Pancreas (tissue), 10 donors: ENCODE results near the gene GNAZ. TPM values are rescaled to one million over a fixed set of nuclear protein-coding genes. Genes with fewer than 3 reads are reported as not detected.
A peak's percentile ranks its signal among the peaks of the same experiment; 100 is the strongest.

Source experiments
- ATAC-seq, 4 donors: fragments of 200-7000 bp; cut with Tn5 transposase; one replicate each; pipeline versions ENCODE4 v1.8.0 to v1.9.1; 2020; ENCODE audit warnings: mild to moderate bottlenecking in 4 of 4, moderate library complexity in 4 of 4
- DNase-seq, 6 donors: peaks; one replicate each; pipeline ENCODE4 v3.0.0-alpha.2; 2020
- FAIRE-seq: peaks from 2 replicates; lab custom pipeline; 2012; peaks lifted over from hg19 to GRCh38; lab: Jason Lieb, UNC
- H3K27ac ChIP-seq, 4 donors: fragments of 200-600 bp; sonication (generic); 1 replicate in 3 of 4; 2 replicates in 1 of 4; pipeline versions ENCODE4 v1.5.0 to v1.8.0; 2020
- H3K27me3 ChIP-seq, 4 donors: fragments of 200-600 bp; one replicate each; pipeline ENCODE4 v1.8.0; 2021
- H3K36me3 ChIP-seq, 3 donors: fragments of 200-600 bp; sonication (generic) in 1 of 3; one replicate each; pipeline versions ENCODE4 v1.5.0 to v1.8.0; 2020 to 2021
- H3K4me1 ChIP-seq, 3 donors: fragments of 200-600 bp; one replicate each; pipeline ENCODE4 v1.8.0; 2021
- H3K4me3 ChIP-seq, 4 donors: fragments of 200-600 bp; sonication (generic) in 2 of 4; one replicate each; pipeline versions ENCODE4 v1.5.0 to v1.8.0; 2020 to 2021
- H3K9me3 ChIP-seq, 4 donors: fragments of 200-600 bp; one replicate each; pipeline ENCODE4 v1.8.0; 2021
- CTCF ChIP-seq, 4 donors: fragments of 200-600 bp; sonication (generic) in 3 of 4; IDR thresholded peaks; one replicate each; pipeline versions ENCODE4 v1.5.0 to v1.8.0; 2021; ENCODE audit warnings: antibody characterized with exemption in 4 of 4
- WGBS, 2 donors: extraction: QIAGEN DNeasy Blood & Tissue Kit; methylation state at CpG; one replicate each; pipeline ENCODE4 v1.1.7; 2013; 5-methylcytosine and 5-hydroxymethylcytosine counted together
- intact Hi-C, 3 donors: fragments of 100-400 bp; cut with DNase I; formaldehyde crosslinking; loops; one replicate each; pipeline versions ENCODE4 v1.11.1 to v1.14.2; 2022
- polyA plus RNA-seq, 2 donors: library from polyadenylated mRNA; stranded (reverse); fragments of 200-250 nt; gene quantifications; one replicate each; pipeline ENCODE4 v1.2.3, GENCODE V29; 2013
- total RNA-seq, 6 donors: library from RNA; stranded (reverse); fragmentation: NEBNext Ultra II Directional in 4 of 6; extraction: Animal tissue kit (Norgen Biotek cat#: 25700) in 4 of 6; gene quantifications; one replicate each; pipeline versions ENCODE4 v1.2.1 to v1.2.4, GENCODE V29; 2021 to 2023
- donor health status: healthy with polysubstance abuse.
- donor health status: DM: no; HTN: no; CAD: no; lungs with moderate emphysema.
- donor health status: DM: no; HTN: no; CAD: no.
- donor health status: control.
- donor health status: control.
- donor health status: Bipolar disorder and iron deficiency.
- donor health status: DM: yes; HTN: yes; CAD: no.
- donor health status: DM: no; HTN: no; CAD: no.
- donor health status: DM: no; HTN: no; CAD: no.
- donor health status: DM: yes; HTN: yes; CAD: no.

The GNAZ gene
- total and polyA plus RNA-seq, 8 donors = 0.88 to 9.7 (median 2.1) TPM

DNA sequence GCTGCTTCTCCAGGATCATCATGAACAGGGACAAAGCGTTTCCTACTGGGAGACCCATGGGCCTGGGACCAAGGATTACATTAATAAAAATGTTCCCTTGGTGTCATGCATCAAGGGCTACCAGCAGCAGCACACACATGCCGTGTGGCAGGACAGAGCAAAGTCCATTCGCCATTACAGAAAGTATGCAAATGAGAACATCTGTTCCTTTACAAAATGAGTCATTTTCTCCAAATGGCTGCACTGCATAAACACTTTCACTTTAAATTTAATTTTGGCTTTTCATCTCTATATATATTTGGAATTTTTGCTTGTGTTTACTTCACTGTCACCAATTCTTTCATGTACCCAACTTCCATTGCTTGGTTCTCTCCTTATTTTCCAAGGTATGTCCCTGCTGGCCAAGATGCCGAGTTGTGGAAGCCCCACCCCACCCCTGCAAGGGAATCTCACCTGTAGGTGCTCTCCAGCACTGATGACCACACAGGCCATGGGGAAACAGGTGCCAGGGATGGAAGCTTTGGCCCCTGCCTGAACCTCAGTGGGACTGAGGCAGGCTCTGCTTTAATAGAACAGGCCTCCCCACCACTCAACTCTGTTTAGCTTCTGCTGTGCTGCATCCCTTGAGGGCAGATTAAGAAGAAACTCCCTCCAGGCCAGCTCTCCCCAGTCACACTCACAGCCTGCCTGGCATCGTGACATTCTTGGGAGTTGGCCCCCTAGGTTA, 15.6 kb upstream of the GNAZ start:
- no peaks in the 10 kb centered on the region for H3K4me1 ChIP-seq
- FAIRE-seq (no peak), ATAC-seq (peak in 2 of 4 donors; percentile 52 to 63), DNase-seq (peak in 1 of 6 donors; percentile 6)
- no peaks in the 10 kb centered on the region for H3K27me3 ChIP-seq
- no peak overlapping the region for H3K27ac ChIP-seq
- no peak for TF ChIP-seq CTCF (IDR thresholded peaks at IDR 0.05)
- H3K36me3 ChIP-seq = no peaks in the 10 kb centered on the region
- 64 to 72% methylated on average over 5 of the region's 5 CpGs for WGBS, 2 donors
- no peak overlapping the region for H3K4me3 ChIP-seq
- no peaks in the 10 kb centered on the region for H3K9me3 ChIP-seq
- intact Hi-C loops = no loop called here

- no peaks in the 10 kb centered on the region for H3K36me3 ChIP-seq
- no peak overlapping the region for H3K4me3 ChIP-seq
- H3K27ac ChIP-seq = no peak overlapping the region
- DNase-seq (no peak), FAIRE-seq (no peak), ATAC-seq (no peak)
- TF ChIP-seq CTCF (IDR thresholded peaks at IDR 0.05) = no peak
- no peaks in the 10 kb centered on the region for H3K9me3 ChIP-seq
- H3K4me1 ChIP-seq = no peaks in the 10 kb centered on the region
- intact Hi-C loops = no loop called here
- no peaks in the 10 kb centered on the region for H3K27me3 ChIP-seq
- WGBS, 2 donors = 74 to 77% methylated on average over 7 of the region's 7 CpGs
These were observed 14.7 kb upstream of the GNAZ start for GRCh38 chr22:23055449-23056179.

DNA sequence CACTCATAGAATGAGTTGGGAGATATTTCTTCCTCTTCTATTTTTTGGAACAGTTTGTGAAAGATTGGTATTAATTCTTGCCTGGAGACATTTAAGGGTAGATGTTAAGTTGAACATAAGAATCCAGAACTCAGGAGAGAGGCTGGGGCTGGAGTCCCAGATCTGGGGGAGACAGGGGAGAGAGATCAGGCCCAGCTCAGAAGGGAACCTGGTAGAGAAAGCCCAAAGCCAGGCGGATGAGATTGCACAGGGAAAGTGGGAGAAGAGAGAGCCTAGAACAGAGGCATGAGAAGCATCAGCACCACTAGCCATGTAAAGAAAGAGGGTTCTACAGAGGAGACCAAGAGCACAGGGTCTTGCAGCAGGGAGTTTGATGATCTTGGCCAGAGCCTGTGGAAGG, 13.0 kb upstream of the GNAZ start:
- 32 to 64% methylated on average over 1 of the region's 1 CpG for WGBS, 2 donors
- DNase-seq = no peak
- no peak for FAIRE-seq
- intact Hi-C loops = no loop called here
- Histone ChIP-seq H3K27me3 (no peaks in the 10 kb centered on the region), H3K9me3 (no peaks in the 10 kb centered on the region), H3K4me1 (no peaks in the 10 kb centered on the region), H3K4me3 (no peak overlapping the region), H3K36me3 (no peaks in the 10 kb centered on the region), H3K27ac (no peak overlapping the region)
- no peak for TF ChIP-seq CTCF (IDR thresholded peaks at IDR 0.05)
- no peak for ATAC-seq

GRCh38 chr22:23058063-23058462, 12.3 kb upstream of the GNAZ start:
- H3K27ac ChIP-seq = no peak overlapping the region
- no peak overlapping the region for H3K4me3 ChIP-seq
- ATAC-seq (no peak), FAIRE-seq (no peak), DNase-seq (peak in 1 of 6 donors; percentile 21)
- H3K36me3 ChIP-seq = no peaks in the 10 kb centered on the region
- no peak for TF ChIP-seq CTCF (IDR thresholded peaks at IDR 0.05)
- no peaks in the 10 kb centered on the region for H3K9me3 ChIP-seq
- no peaks in the 10 kb centered on the region for H3K4me1 ChIP-seq
- intact Hi-C loops = no loop called here
- H3K27me3 ChIP-seq = no peaks in the 10 kb centered on the region
- 51 to 71% methylated on average over 2 of the region's 2 CpGs for WGBS, 2 donors
